Vagina (tissue), 2 donors: Measurements from ENCODE around the gene PTPRN2.

ENCODE experiments used
- POLR2AphosphoS5 ChIP-seq, 2 donors: sonication (generic); formaldehyde crosslinking; IDR thresholded peaks; one replicate each; pipeline ENCODE4 v1.9.0; 2017; ENCODE audit warnings: antibody characterized with exemption in 2 of 2, mild to moderate bottlenecking in 2 of 2, low read depth in 1 of 2; ENCODE audit not compliant: insufficient read depth in 1 of 2
- TF ChIP-seq, protein P1 (sequence below), 3 experiments: fragments of 450-650 bp in 2 of 3; fragments of 200-600 bp in 1 of 3; sonication (generic) in 1 of 3; IDR thresholded peaks; one replicate each; pipeline ENCODE4 v1.5.1; 2017 to 2019; ENCODE audit warnings: antibody characterized with exemption in 3 of 3, mild to moderate bottlenecking in 2 of 3, moderate library complexity in 2 of 3

DNA sequence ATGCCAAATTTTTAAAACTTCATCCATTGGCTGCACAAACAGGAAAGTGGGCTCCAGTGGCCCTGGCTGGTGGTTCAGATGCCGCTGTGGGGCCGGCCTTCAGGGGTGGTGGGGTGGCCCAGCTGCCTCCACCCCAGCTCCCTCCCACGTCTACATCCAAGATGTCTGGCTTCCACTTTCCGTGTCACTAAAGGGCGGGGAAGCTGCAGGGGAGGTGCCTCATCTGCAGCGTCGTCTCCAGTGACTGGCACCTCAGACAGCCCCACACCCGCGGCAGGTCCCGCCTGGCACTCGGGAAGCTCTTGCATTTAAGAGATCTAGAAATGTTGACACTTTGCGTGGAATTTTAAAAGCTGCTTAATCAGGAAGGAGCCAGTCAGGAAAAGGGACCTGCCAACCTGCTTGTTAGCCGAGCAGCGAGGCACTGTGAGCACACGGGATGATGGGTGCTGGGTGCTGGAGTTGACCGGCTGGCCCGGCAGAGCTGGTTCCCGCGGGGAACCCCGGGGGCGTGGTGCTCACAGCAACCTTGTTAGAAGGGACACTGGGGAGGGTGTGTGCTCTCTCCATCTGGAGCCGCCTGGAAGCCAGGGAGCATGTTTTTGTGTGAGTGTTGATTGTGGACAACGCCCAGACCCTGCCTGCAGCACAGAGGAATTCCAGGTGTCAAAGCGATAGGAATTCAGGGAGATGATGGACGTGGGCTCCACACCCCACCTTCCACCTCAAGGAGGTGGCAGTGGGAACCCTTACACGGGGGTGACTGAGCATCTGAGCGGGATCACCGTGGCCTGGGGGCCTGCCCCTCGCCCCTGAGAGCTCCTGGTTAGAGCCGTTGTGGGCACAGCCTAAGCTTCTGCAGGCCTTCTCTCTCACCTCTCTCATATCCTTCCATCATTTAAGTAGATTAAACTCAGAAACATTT is 320.5 kb downstream of the PTPRN2 start:
- TF ChIP-seq, protein P1, sequence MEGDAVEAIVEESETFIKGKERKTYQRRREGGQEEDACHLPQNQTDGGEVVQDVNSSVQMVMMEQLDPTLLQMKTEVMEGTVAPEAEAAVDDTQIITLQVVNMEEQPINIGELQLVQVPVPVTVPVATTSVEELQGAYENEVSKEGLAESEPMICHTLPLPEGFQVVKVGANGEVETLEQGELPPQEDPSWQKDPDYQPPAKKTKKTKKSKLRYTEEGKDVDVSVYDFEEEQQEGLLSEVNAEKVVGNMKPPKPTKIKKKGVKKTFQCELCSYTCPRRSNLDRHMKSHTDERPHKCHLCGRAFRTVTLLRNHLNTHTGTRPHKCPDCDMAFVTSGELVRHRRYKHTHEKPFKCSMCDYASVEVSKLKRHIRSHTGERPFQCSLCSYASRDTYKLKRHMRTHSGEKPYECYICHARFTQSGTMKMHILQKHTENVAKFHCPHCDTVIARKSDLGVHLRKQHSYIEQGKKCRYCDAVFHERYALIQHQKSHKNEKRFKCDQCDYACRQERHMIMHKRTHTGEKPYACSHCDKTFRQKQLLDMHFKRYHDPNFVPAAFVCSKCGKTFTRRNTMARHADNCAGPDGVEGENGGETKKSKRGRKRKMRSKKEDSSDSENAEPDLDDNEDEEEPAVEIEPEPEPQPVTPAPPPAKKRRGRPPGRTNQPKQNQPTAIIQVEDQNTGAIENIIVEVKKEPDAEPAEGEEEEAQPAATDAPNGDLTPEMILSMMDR (IDR thresholded peaks at IDR 0.05): no peak
- TF ChIP-seq POLR2AphosphoS5 (IDR thresholded peaks at IDR 0.05; ENCODE audit: insufficient read depth in 1 of 2, low read depth in 1 of 2): peak in 1 of 2 donors; percentile 35
